HepG2 (cell line): ENCODE measurements around the gene IL17RC. TPM values are rescaled to one million over a fixed set of nuclear protein-coding genes. Genes with fewer than 3 reads are reported as not detected.

Source experiments
- ATAC-seq: fragments of 200-7000 bp; cut with Tn5 transposase; 3 replicates; pipeline ENCODE4 v1.9.1; 2020; ENCODE audit warnings: mild to moderate bottlenecking, moderate library complexity
- BruUV-seq: library from RNA; stranded (reverse); fragments of 400-500 nt; replicated peaks from 2 replicates; lab custom pipeline; 2021; lab: Mats Ljungman, UMichigan
- CTCF ChIA-PET: fragments of 300-600 bp; formaldehyde crosslinking; extraction: SDS; loops from one replicate; lab custom pipeline; 2021; ENCODE audit warnings: low total read pairs, inconsistent platforms, low intra/inter-chr PET ratio; lab: Yijun Ruan, JAX
- POLR2A ChIA-PET: fragments of 350-600 bp; sonication (Branson Sonifier 250); formaldehyde crosslinking; loops from one replicate; lab custom pipeline; 2020; ENCODE audit warnings: antibody characterized with exemption, inconsistent platforms; lab: Yijun Ruan, JAX
- DNase-seq: peaks from one replicate; pipeline ENCODE4 v3.0.0-alpha.2; 2015; ENCODE audit warnings: low spot score
- FAIRE-seq: peaks from 3 replicates; lab custom pipeline; 2011; peaks lifted over from hg19 to GRCh38; lab: Jason Lieb, UNC
- H2AFZ ChIP-seq: one replicate; pipeline ENCODE4 v1.6.1; 2011; ENCODE audit warnings: low read length, inconsistent platforms
- H3K27ac ChIP-seq: fragments of 300-600 bp; 3 replicates; pipeline ENCODE4 v1.8.0; 2011; ENCODE audit warnings: mixed run types, mild to moderate bottlenecking, mixed read lengths, low read length, inconsistent platforms; ENCODE audit not compliant: insufficient read depth; ENCODE audit errors: extremely low read length
- H3K27me3 ChIP-seq, 2 experiments: fragments of 200-600 bp in 1 of 2; 2 replicates in 1 of 2; 3 replicates in 1 of 2; pipeline versions ENCODE4 v1.6.0 to v1.8.0; 2011; ENCODE audit warnings: low read length in 2 of 2, mild to moderate bottlenecking in 2 of 2, moderate library complexity in 2 of 2, inconsistent platforms in 1 of 2; ENCODE audit not compliant: insufficient read depth in 2 of 2, control insufficient read depth in 1 of 2
- H3K36me3 ChIP-seq, 2 experiments: fragments of 200-600 bp in 1 of 2; replicated peaks in 1 of 2; 2 replicates in 1 of 2; 3 replicates in 1 of 2; pipeline versions ENCODE4 v1.5.1 to v1.8.0; 2011; ENCODE audit warnings: low read length in 2 of 2, inconsistent platforms in 1 of 2; ENCODE audit not compliant: insufficient read depth in 2 of 2, control insufficient read depth in 1 of 2
- H3K4me1 ChIP-seq: 2 replicates; pipeline ENCODE4 v1.5.1; 2012; ENCODE audit warnings: low read length, inconsistent platforms; ENCODE audit not compliant: insufficient read depth
- H3K4me2 ChIP-seq: 2 replicates; pipeline ENCODE4 v1.6.0; 2011; ENCODE audit warnings: low read depth, low read length, inconsistent platforms
- H3K4me3 ChIP-seq, 3 experiments: fragments of 200-600 bp in 1 of 3; sonication (generic), shearing (Covaris generic) in 1 of 3; replicated peaks in 1 of 3; 2 replicates each; pipeline ENCODE4 v1.5.1; 2011 to 2016; ENCODE audit warnings: low read length in 3 of 3, inconsistent platforms in 2 of 3, low read depth in 2 of 3, mild to moderate bottlenecking in 2 of 3, control low read depth in 1 of 3, mixed read lengths in 1 of 3; ENCODE audit not compliant: insufficient read depth in 1 of 3
- H3K79me2 ChIP-seq: one replicate; pipeline ENCODE4 v1.6.1; 2011; ENCODE audit warnings: low read length, inconsistent platforms; ENCODE audit not compliant: insufficient read depth
- H3K9ac ChIP-seq: 2 replicates; pipeline ENCODE4 v1.6.0; 2011; ENCODE audit warnings: mild to moderate bottlenecking, low read depth, low read length, inconsistent platforms; ENCODE audit not compliant: insufficient read depth
- H3K9me3 ChIP-seq: 2 replicates; pipeline ENCODE4 v1.5.1; 2012; ENCODE audit warnings: mild to moderate bottlenecking, low read length
- H4K20me1 ChIP-seq: 2 replicates; pipeline ENCODE4 v1.6.0; 2011; ENCODE audit warnings: inconsistent platforms, mild to moderate bottlenecking, low read length, moderate library complexity; ENCODE audit not compliant: insufficient read depth
- HDAC2 ChIP-seq: sonication (generic); formaldehyde crosslinking; IDR thresholded peaks from 2 replicates; pipeline ENCODE4 v1.4.0; 2020; ENCODE audit warnings: missing genetic modification reagents
- NFYC ChIP-seq: IDR thresholded peaks from 2 replicates; pipeline ENCODE4 v1.6.1; 2016; ENCODE audit warnings: missing genetic modification reagents, missing compliant biosample characterization
- TBP ChIP-seq: sonication (generic); formaldehyde crosslinking; IDR thresholded peaks from 2 replicates; pipeline ENCODE4 v1.5.0; 2020; ENCODE audit warnings: missing genetic modification reagents
- ZBTB21 ChIP-seq: sonication (generic); formaldehyde crosslinking; IDR thresholded peaks from 2 replicates; pipeline ENCODE4 v1.4.0; 2020; ENCODE audit warnings: missing genetic modification reagents
- ZFP36L2 ChIP-seq: sonication (generic); formaldehyde crosslinking; IDR thresholded peaks from 2 replicates; pipeline ENCODE4 v1.4.0; 2020; ENCODE audit warnings: missing genetic modification reagents
- ZMYM2 ChIP-seq: sonication (generic); formaldehyde crosslinking; IDR thresholded peaks from 2 replicates; pipeline ENCODE4 v1.8.0; 2022; ENCODE audit warnings: mild to moderate bottlenecking, missing genetic modification reagents
- ZNF256 ChIP-seq: sonication (generic); formaldehyde crosslinking; conservative IDR thresholded peaks from 2 replicates; pipeline ENCODE4 v1.4.0; 2020; ENCODE audit warnings: missing genetic modification reagents
- ZNF788 ChIP-seq: sonication (generic); formaldehyde crosslinking; IDR thresholded peaks from 2 replicates; pipeline ENCODE4 v1.5.0; 2020; ENCODE audit warnings: mild to moderate bottlenecking, missing genetic modification reagents, borderline replicate concordance
- ZNF792 ChIP-seq: IDR thresholded peaks from 2 replicates; pipeline ENCODE4 v1.6.1; 2016
- WGBS: methylation state at CpG from one replicate; pipeline ENCODE4 v1.1.6; 2017; ENCODE audit warnings: low lambda C conversion rate; 5-methylcytosine and 5-hydroxymethylcytosine counted together
- in situ Hi-C: cut with HindIII; loops from 2 replicates; pipeline ENCODE4 v1.10.0; 2017; ENCODE audit warnings: low pct_unique_long_range_greater_than_20kb; ENCODE audit not compliant: extremely low pct_ligation_motif_present
- intact Hi-C: fragments of 100-400 bp; cut with micrococcal nuclease; formaldehyde crosslinking; loops from one replicate; pipeline ENCODE4 v1.10.0; 2022; ENCODE audit not compliant: unreplicated experiment
- polyA plus RNA-seq, 8 experiments: library from polyadenylated mRNA; depleted of rRNA in 3 of 8; stranded (reverse) in 7 of 8; unstranded in 1 of 8; fragments of >200 nt; fragmentation: Illumina TruSeq in 4 of 8; extraction: Trizol in 4 of 8; gene quantifications; 2 replicates each; pipeline versions ENCODE4 v1.2.1 to v1.2.3, GENCODE V29; 2011 to 2016; ENCODE audit warnings: low read depth in 4 of 8, missing spikeins in 1 of 8, mixed read lengths in 1 of 8; ENCODE audit not compliant: insufficient read depth in 1 of 8
- total RNA-seq, 5 experiments: library from RNA; depleted of rRNA; stranded (reverse); fragments of >200 nt; fragmentation: Illumina TruSeq; extraction: Trizol; gene quantifications; 2 replicates each; pipeline ENCODE4 v1.2.3, GENCODE V29; 2016; ENCODE audit warnings: low read depth in 1 of 5
- TF ChIP-seq, protein P1 (sequence below): sonication (generic); formaldehyde crosslinking; IDR thresholded peaks from 2 replicates; pipeline ENCODE4 v1.5.1; 2020; ENCODE audit warnings: mild to moderate bottlenecking, missing genetic modification reagents, borderline replicate concordance
- TF ChIP-seq, protein P2 (sequence below): sonication (generic); formaldehyde crosslinking; IDR thresholded peaks from 2 replicates; pipeline ENCODE4 v1.5.1; 2020; ENCODE audit warnings: mild to moderate bottlenecking, missing genetic modification reagents, moderate library complexity
- TF ChIP-seq, protein P3 (sequence below): sonication (generic); formaldehyde crosslinking; IDR thresholded peaks from 2 replicates; pipeline ENCODE4 v1.4.0; 2020; ENCODE audit warnings: mild to moderate bottlenecking, missing genetic modification reagents
- TF ChIP-seq, protein P4 (sequence below): sonication (generic); formaldehyde crosslinking; IDR thresholded peaks from 2 replicates; pipeline ENCODE4 v1.5.1; 2020; ENCODE audit warnings: mild to moderate bottlenecking, missing genetic modification reagents, borderline replicate concordance

IL17RC gene
- total and polyA plus RNA-seq, 2 of the 13 experiments (the other 11 are each of a cell fraction or from before 2014, with no cell fraction given) = 20.7 to 24.0 TPM

DNA sequence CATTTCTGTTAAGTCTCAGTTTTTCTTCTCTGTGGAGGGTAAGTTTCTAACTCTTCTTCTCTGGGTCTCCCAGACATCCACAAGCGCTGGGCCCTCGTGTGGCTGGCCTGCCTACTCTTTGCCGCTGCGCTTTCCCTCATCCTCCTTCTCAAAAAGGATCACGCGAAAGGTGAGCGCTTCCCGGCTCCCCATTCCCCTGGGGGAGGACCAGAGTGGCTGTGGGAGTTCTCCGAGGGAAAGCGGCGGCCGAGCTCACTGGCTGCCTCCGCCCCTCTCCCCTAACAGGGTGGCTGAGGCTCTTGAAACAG is 15.6 kb downstream of the IL17RC start:
- FAIRE-seq (no peak), ATAC-seq (no peak), DNase-seq (no peak)
- Histone ChIP-seq H3K36me3 (peaks cover 0 to 15% of the 10 kb centered on the region in 2 experiments; a peak in 2 of 5 replicates), H3K4me1 (peaks cover 35% of the 10 kb centered on the region), H2AFZ (no peak overlapping the region), H3K79me2 (peaks cover 20% of the 10 kb centered on the region), H3K4me3 (peak overlapping the region; percentile 48 to 82 (median 64); a peak in 5 of 6 replicates), H3K27me3 (no peaks in the 10 kb centered on the region), H3K9ac (peak overlapping the region; percentile 85), H3K9me3 (no peaks in the 10 kb centered on the region), H4K20me1 (no peaks in the 10 kb centered on the region), H3K27ac (peak overlapping the region; percentile 92), H3K4me2 (peak overlapping the region; percentile 86)
- no TSS peak for BruUV-seq
- intact Hi-C loops = loop anchor here (1.0 to 5.0 kb wide), 4 partner anchors 14 to 94 kb away; partner anchors contain the start of gene FANCD2
- CTCF ChIA-PET = interaction anchor here (0.9 to 3.1 kb wide), 2 partner anchors 14 to 70 kb away, joined by 4 to 14 read pairs; no protein-coding TSS in a partner anchor
- POLR2A ChIA-PET = interaction anchor here (0.7 to 7.6 kb wide), 30 partner anchors 9 to 569 kb away, joined by 3 to 124 read pairs (median 7); partner anchors contain the start of genes ARPC4, FANCD2, IL17RC and IL17RE
- 26% methylated on average over 13 of the region's 13 CpGs for WGBS
- in situ Hi-C loops = no loop called here
- no peak for TF ChIP-seq ZNF256 (CRISPR knock-in tag)
- TF ChIP-seq ZBTB21 (CRISPR knock-in tag) = 0 out of 2 replicates have a peak, but pooled peaks have one; percentile 10
- TF ChIP-seq ZNF792 (CRISPR knock-in tag) = no peak
- no peak for TF ChIP-seq TBP (CRISPR knock-in tag)
- TF ChIP-seq ZNF788 = no peak
- TF ChIP-seq, protein P1, sequence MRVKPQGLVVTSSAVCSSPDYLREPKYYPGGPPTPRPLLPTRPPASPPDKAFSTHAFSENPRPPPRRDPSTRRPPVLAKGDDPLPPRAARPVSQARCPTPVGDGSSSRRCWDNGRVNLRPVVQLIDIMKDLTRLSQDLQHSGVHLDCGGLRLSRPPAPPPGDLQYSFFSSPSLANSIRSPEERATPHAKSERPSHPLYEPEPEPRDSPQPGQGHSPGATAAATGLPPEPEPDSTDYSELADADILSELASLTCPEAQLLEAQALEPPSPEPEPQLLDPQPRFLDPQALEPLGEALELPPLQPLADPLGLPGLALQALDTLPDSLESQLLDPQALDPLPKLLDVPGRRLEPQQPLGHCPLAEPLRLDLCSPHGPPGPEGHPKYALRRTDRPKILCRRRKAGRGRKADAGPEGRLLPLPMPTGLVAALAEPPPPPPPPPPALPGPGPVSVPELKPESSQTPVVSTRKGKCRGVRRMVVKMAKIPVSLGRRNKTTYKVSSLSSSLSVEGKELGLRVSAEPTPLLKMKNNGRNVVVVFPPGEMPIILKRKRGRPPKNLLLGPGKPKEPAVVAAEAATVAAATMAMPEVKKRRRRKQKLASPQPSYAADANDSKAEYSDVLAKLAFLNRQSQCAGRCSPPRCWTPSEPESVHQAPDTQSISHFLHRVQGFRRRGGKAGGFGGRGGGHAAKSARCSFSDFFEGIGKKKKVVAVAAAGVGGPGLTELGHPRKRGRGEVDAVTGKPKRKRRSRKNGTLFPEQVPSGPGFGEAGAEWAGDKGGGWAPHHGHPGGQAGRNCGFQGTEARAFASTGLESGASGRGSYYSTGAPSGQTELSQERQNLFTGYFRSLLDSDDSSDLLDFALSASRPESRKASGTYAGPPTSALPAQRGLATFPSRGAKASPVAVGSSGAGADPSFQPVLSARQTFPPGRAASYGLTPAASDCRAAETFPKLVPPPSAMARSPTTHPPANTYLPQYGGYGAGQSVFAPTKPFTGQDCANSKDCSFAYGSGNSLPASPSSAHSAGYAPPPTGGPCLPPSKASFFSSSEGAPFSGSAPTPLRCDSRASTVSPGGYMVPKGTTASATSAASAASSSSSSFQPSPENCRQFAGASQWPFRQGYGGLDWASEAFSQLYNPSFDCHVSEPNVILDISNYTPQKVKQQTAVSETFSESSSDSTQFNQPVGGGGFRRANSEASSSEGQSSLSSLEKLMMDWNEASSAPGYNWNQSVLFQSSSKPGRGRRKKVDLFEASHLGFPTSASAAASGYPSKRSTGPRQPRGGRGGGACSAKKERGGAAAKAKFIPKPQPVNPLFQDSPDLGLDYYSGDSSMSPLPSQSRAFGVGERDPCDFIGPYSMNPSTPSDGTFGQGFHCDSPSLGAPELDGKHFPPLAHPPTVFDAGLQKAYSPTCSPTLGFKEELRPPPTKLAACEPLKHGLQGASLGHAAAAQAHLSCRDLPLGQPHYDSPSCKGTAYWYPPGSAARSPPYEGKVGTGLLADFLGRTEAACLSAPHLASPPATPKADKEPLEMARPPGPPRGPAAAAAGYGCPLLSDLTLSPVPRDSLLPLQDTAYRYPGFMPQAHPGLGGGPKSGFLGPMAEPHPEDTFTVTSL (CRISPR knock-in tag) = 0 out of 2 replicates have a peak, but pooled peaks have one; percentile 23
- TF ChIP-seq, protein P2, sequence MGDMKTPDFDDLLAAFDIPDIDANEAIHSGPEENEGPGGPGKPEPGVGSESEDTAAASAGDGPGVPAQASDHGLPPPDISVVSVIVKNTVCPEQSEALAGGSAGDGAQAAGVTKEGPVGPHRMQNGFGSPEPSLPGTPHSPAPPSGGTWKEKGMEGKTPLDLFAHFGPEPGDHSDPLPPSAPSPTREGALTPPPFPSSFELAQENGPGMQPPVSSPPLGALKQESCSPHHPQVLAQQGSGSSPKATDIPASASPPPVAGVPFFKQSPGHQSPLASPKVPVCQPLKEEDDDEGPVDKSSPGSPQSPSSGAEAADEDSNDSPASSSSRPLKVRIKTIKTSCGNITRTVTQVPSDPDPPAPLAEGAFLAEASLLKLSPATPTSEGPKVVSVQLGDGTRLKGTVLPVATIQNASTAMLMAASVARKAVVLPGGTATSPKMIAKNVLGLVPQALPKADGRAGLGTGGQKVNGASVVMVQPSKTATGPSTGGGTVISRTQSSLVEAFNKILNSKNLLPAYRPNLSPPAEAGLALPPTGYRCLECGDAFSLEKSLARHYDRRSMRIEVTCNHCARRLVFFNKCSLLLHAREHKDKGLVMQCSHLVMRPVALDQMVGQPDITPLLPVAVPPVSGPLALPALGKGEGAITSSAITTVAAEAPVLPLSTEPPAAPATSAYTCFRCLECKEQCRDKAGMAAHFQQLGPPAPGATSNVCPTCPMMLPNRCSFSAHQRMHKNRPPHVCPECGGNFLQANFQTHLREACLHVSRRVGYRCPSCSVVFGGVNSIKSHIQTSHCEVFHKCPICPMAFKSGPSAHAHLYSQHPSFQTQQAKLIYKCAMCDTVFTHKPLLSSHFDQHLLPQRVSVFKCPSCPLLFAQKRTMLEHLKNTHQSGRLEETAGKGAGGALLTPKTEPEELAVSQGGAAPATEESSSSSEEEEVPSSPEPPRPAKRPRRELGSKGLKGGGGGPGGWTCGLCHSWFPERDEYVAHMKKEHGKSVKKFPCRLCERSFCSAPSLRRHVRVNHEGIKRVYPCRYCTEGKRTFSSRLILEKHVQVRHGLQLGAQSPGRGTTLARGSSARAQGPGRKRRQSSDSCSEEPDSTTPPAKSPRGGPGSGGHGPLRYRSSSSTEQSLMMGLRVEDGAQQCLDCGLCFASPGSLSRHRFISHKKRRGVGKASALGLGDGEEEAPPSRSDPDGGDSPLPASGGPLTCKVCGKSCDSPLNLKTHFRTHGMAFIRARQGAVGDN = no peak
- TF ChIP-seq, protein P3, sequence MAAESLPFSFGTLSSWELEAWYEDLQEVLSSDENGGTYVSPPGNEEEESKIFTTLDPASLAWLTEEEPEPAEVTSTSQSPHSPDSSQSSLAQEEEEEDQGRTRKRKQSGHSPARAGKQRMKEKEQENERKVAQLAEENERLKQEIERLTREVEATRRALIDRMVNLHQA (CRISPR knock-in tag) = no peak
- no peak for TF ChIP-seq NFYC (CRISPR knock-in tag)
- no peak for TF ChIP-seq HDAC2 (CRISPR knock-in tag)
- TF ChIP-seq, protein P4, sequence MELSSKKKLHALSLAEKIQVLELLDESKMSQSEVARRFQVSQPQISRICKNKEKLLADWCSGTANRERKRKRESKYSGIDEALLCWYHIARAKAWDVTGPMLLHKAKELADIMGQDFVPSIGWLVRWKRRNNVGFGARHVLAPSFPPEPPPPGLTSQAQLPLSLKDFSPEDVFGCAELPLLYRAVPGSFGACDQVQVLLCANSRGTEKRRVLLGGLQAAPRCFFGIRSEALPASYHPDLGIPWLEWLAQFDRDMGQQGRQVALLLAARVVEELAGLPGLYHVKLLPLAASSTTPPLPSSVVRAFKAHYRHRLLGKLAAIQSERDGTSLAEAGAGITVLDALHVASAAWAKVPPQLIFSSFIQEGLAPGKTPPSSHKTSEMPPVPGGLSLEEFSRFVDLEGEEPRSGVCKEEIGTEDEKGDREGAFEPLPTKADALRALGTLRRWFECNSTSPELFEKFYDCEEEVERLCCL (CRISPR knock-in tag) = no peak
- TF ChIP-seq ZFP36L2 (CRISPR knock-in tag) = no peak
- TF ChIP-seq ZMYM2 (CRISPR knock-in tag) = no peak
